HG02571 (cell line): ENCODE results near the gene GPR158.

Source experiments
- ATAC-seq: cut with Tn5 transposase; IDR thresholded peaks from one replicate; pipeline ENCODE4 v1.9.1; 2021; ENCODE audit warnings: mild to moderate bottlenecking, moderate library complexity; ENCODE audit not compliant: unreplicated experiment

The GPR158 gene

GRCh38 chr10:25493122-25493893 lies 318.5 kb downstream of the GPR158 start:
- no peak for ATAC-seq

DNA sequence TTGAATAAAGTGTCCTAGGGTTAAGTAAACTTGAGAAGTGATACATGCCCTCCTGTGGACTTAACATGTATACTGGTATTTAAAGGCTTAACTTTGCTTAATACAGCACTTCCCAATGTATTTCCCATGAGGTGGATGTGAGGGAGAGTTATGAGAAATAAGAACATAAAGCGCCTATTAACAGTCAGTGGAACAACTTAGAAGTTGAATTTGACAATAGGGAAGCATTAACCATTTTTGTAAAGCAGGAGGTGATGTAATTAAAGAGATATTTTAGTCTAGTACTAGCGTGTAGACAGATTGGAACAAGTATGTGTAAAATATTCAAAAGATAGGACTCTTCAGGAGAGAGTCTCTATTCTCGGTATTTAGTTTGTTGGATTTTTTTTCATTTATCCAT lies 322.4 kb downstream of the GPR158 start:
- no peak for ATAC-seq

- no peak for ATAC-seq
These were observed 323.8 kb downstream of the GPR158 start for GRCh38 chr10:25498645-25499044.

DNA sequence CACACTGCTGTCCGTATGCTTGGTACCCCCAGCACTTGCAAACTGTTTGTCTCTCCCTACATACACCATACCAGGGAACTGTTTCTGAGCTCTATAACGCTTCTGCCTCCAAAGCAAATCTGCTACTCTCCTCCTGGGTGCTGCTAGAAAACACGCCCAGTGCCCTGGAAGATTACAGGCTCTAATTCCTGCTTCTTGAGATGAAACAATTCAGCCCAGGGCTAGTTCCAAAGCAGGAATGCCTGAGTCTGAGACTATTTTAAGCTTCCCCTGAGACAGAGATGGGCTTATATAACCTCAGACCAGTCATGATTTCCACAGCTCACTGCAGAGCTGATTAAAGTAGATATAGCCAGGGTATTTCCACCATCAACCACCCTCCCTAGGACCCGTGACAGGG lies 327.1 kb downstream of the GPR158 start:
- no peak for ATAC-seq

DNA sequence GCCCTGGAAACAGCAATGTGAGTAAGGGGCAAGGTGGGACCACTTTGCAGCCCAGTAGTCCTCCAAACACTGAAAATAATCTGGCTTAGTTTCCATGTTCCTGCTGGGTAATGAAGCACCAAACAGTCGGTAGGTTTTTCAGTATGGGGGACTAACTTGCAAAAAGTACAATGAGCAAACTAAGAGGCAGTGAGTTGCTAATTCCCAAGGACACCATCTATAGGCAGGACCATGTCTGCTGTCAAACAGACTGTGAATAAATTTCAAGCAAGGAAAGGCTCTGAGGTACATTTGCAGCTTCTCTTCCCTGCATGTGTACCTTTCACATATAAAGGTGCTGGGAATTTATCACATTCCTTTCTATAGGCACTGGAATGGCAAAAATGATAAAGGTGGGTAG lies 327.7 kb downstream of the GPR158 start:
- ATAC-seq: no peak

- no peak for ATAC-seq
These were observed 329.5 kb downstream of the GPR158 start for GRCh38 chr10:25504306-25504705.

DNA sequence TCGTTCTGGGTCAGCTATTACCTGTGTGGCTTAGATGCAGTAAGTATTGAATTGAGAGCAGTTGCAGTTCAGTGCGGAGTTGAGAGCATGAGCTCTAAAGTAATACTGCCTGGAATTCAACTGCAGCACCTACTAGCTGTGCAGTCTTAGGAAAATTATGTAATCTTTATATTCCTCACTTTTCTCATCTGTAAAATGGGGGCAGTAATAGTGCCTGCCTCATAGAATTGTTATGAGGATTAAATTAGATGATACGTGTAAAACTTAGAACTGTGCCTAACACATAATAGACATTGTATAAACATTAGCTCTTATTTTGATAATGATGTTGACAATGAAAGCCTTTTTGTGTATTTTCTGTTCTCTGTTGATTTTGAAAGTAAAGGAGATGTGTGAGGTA lies 330.0 kb downstream of the GPR158 start:
- ATAC-seq: no peak

DNA sequence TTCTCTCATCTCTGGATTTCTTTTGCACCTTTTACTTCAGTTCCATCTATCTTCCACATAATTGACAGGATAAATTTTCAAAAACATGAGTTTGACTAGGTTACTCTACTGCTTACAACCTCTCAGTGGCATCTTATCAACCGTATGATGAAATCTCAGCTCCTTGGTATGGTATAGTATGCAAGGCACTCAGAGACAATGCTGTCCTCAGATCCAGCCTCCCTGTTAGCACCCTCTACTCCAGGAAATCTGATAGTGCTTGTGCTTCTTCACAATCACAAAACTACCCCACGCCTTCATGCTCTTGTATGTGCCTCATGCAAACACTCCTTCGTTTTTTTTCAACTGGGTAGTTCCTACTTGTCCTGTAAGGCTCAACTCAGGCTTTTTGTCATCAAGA lies 330.7 kb downstream of the GPR158 start:
- ATAC-seq: no peak

DNA sequence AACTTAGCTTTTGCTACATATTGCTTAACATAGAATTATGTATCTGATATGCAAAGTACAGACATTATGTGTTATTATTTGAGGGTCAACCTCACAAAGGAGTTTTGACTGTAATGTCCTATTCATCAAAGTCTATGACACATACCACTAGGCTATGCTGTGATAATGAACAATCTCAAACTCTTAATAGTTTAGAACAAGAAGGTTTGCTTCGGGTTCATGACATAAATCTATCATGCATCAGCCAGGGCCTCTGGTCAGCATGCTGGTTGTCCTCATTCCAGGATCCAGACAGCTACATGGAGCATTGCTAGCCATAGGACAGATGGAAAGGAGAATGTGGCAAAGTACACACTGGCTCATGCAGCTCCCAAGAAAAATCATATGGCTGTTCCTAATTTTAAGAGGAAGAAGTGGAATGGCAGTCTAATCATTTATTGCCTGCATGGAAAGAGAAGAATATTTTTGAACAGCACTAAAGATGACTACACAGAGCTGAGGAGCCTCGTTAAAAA lies 332.1 kb downstream of the GPR158 start:
- no peak for ATAC-seq

GRCh38 chr10:25508112-25508815 lies 333.5 kb downstream of the GPR158 start:
- ATAC-seq: no peak

GRCh38 chr10:25509151-25509550 lies 334.4 kb downstream of the GPR158 start:
- no peak for ATAC-seq

- ATAC-seq: no peak
These were observed 347.5 kb downstream of the GPR158 start for GRCh38 chr10:25522294-25522693.

GRCh38 chr10:25522946-25523608 lies 348.3 kb downstream of the GPR158 start:
- no peak for ATAC-seq

GRCh38 chr10:25530306-25530705 lies 355.5 kb downstream of the GPR158 start:
- no peak for ATAC-seq

GRCh38 chr10:25531457-25532061 lies 356.8 kb downstream of the GPR158 start:
- no peak for ATAC-seq

DNA sequence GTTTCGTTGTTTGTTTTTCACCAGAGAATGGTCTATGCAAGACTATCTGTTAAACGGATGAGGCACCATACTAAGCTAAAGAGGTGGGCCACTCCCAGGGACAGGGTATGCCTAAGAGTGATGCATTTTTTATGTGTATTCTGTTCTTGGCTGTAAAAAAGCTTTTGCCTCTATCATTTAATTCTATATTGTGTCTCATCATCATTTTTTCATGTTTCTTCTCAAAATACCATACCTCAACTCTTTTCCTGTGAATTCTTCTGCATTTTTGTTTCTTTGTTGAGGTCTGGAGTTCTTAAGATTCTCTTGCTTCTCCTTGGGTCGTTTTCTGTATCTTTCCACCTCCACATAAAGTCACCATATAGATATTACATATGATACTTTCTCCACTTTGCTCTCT lies 357.4 kb downstream of the GPR158 start:
- no peak for ATAC-seq

GRCh38 chr10:25536027-25536426 lies 361.2 kb downstream of the GPR158 start:
- ATAC-seq: no peak

DNA sequence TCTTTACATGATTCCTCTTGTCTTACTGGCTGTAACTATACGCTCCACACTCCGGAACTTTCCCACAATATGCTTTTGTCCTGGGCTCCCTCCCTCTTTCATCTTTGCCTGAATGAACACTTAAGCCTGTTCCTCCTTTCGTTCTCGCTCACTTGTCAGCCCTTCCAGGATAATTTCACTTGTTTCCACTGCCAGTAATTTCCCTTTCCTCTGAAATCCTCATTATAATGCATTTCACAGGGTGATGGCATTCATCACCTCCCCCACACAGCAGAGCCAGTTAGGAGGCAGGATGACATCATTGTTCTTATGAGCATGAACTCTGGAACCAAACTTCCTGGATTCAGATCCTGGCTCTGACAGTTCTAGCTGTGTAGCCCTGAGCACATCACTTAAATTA lies 372.6 kb downstream of the GPR158 start:
- no peak for ATAC-seq

GRCh38 chr10:25552283-25552919 lies 377.6 kb downstream of the GPR158 start:
- no peak for ATAC-seq

GRCh38 chr10:25555865-25556264 lies 381.1 kb downstream of the GPR158 start:
- no peak for ATAC-seq

GRCh38 chr10:25556457-25556856 lies 381.7 kb downstream of the GPR158 start:
- no peak for ATAC-seq
